ENCODE measurements around the gene PECR. TPM values are rescaled to one million over a fixed set of nuclear protein-coding genes. Genes with fewer than 3 reads are reported as not detected.

Gene PECR
- total RNA-seq, 1 experiment from 2014 or later, result 26.0 TPM

GRCh38 chr2:216072473-216072872 lies 9.1 kb downstream of the PECR start:
- TF ChIP-seq EZH2phosphoT487 (IDR thresholded peaks at IDR 0.05; ENCODE audit: borderline replicate concordance, low read length) (no peak), EZH2 (IDR thresholded peaks at IDR 0.05; ENCODE audit: low read length, unreplicated experiment) (no peak), CTCF (conservative IDR thresholded peaks at IDR 0.05; ENCODE audit: low read depth, low read length) (no peak)
- Histone ChIP-seq H3K4me1 (ENCODE audit: insufficient read depth, low read length) (no peaks in the 10 kb centered on the region), H3K4me2 (ENCODE audit: low read length) (no peak overlapping the region), H3K9me3 (ENCODE audit: low read length) (no peaks in the 10 kb centered on the region), H3K79me2 (ENCODE audit: low read length) (no peaks in the 10 kb centered on the region), H3K36me3 (ENCODE audit: low read depth, low read length) (no peaks in the 10 kb centered on the region), H3F3A (ENCODE audit: low read length, unreplicated experiment) (no peaks in the 10 kb centered on the region), H4K20me1 (ENCODE audit: low read length) (no peaks in the 10 kb centered on the region), H3K27ac (ENCODE audit: low read length) (no peak overlapping the region), H3K4me3 (ENCODE audit: low read length) (no peak overlapping the region), H2AFZ (ENCODE audit: low read length) (no peak overlapping the region), H3K27me3 (ENCODE audit: low read length) (no peaks in the 10 kb centered on the region), H3K9me2 (replicated peaks; ENCODE audit: low read length) (no peaks in the 10 kb centered on the region), H3K9ac (ENCODE audit: low read length) (no peak overlapping the region)
- POLR2A ChIA-PET (ENCODE audit: unreplicated experiment), result no interaction called here
- BruUV-seq (replicated peaks), result no TSS peak
- no peak for DNase-seq
- CTCF ChIA-PET, result no interaction called here
- ATAC-seq, result no peak
- intact Hi-C loops (cut with micrococcal nuclease), result no loop called here

DNA sequence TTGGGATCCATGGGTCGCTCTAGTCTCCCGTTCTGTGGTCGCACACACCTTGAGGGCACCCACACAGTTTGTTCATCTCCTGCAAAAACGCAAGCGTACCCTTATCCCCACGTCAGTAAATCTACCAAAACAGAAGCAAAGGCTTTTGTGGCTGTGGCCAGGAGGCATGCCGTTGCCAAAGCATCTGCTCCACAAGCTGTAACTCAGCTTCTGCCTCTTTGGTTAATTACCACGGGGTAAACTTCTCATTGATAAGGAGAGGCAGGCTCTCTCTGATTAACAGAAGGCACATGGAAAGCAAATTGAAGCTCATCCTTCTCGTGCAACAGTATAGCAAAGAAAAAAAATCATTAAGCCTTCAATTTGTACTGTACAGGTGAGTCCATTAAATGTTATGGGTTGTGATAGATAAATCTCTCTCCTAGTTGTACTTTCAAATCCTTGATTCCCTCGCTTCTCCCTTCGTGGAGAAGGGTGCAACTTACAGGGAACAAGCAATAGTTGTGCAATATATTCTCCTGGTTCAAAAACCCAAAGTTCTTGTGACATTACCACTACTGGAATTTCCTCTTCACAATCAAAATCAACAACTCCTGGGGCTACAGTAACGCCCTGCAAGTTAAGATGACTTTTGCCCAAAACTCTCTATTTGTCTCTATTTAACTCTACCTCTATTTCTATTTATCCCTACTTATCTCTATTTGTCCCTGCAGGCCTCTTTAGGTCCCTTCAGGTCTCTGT lies 10.3 kb downstream of the PECR start:
- H3K4me2 ChIP-seq (ENCODE audit: low read length), result no peak overlapping the region
- H3K4me3 ChIP-seq (ENCODE audit: low read length), result no peak overlapping the region
- ATAC-seq (no peak), DNase-seq (no peak)
- CTCF ChIA-PET, result no interaction called here
- no peaks in the 10 kb centered on the region for H3K79me2 ChIP-seq (ENCODE audit: low read length)
- H3K9ac ChIP-seq (ENCODE audit: low read length), result no peak overlapping the region
- no peaks in the 10 kb centered on the region for H3K4me1 ChIP-seq (ENCODE audit: insufficient read depth, low read length)
- H3K36me3 ChIP-seq (ENCODE audit: low read depth, low read length), result no peaks in the 10 kb centered on the region
- intact Hi-C loops (cut with micrococcal nuclease), result no loop called here
- TF ChIP-seq EZH2phosphoT487 (IDR thresholded peaks at IDR 0.05; ENCODE audit: borderline replicate concordance, low read length), result no peak
- TF ChIP-seq CTCF (conservative IDR thresholded peaks at IDR 0.05; ENCODE audit: low read depth, low read length), result no peak
- TF ChIP-seq EZH2 (IDR thresholded peaks at IDR 0.05; ENCODE audit: low read length, unreplicated experiment), result no peak
- H4K20me1 ChIP-seq (ENCODE audit: low read length), result no peaks in the 10 kb centered on the region
- no peaks in the 10 kb centered on the region for H3K9me3 ChIP-seq (ENCODE audit: low read length)
- no peaks in the 10 kb centered on the region for H3F3A ChIP-seq (ENCODE audit: low read length, unreplicated experiment)
- H3K9me2 ChIP-seq (replicated peaks; ENCODE audit: low read length), result no peaks in the 10 kb centered on the region
- POLR2A ChIA-PET (ENCODE audit: unreplicated experiment), result no interaction called here
- no peak overlapping the region for H3K27ac ChIP-seq (ENCODE audit: low read length)
- H3K27me3 ChIP-seq (ENCODE audit: low read length), result no peaks in the 10 kb centered on the region
- no peak overlapping the region for H2AFZ ChIP-seq (ENCODE audit: low read length)
- BruUV-seq (replicated peaks), result no TSS peak

- POLR2A ChIA-PET (ENCODE audit: unreplicated experiment), result no interaction called here
- intact Hi-C loops (cut with micrococcal nuclease), result no loop called here
Observed at GRCh38 chr2:216070195-216070594, 11.4 kb downstream of the PECR start.

More at GRCh38 chr2:216070195-216070594, 11.4 kb downstream of the PECR start:
- DNase-seq (no peak), ATAC-seq (no peak)
- Histone ChIP-seq H3F3A (ENCODE audit: low read length, unreplicated experiment) (no peaks in the 10 kb centered on the region), H3K27me3 (ENCODE audit: low read length) (no peaks in the 10 kb centered on the region), H3K9me2 (replicated peaks; ENCODE audit: low read length) (no peaks in the 10 kb centered on the region), H2AFZ (ENCODE audit: low read length) (no peak overlapping the region), H3K4me1 (ENCODE audit: insufficient read depth, low read length) (no peaks in the 10 kb centered on the region), H3K4me3 (ENCODE audit: low read length) (no peak overlapping the region), H3K9me3 (ENCODE audit: low read length) (no peaks in the 10 kb centered on the region), H3K79me2 (ENCODE audit: low read length) (no peaks in the 10 kb centered on the region), H3K4me2 (ENCODE audit: low read length) (no peak overlapping the region), H4K20me1 (ENCODE audit: low read length) (no peaks in the 10 kb centered on the region), H3K36me3 (ENCODE audit: low read depth, low read length) (no peaks in the 10 kb centered on the region), H3K27ac (ENCODE audit: low read length) (no peak overlapping the region), H3K9ac (ENCODE audit: low read length) (no peak overlapping the region)
- TF ChIP-seq EZH2phosphoT487 (IDR thresholded peaks at IDR 0.05; ENCODE audit: borderline replicate concordance, low read length) (no peak), CTCF (conservative IDR thresholded peaks at IDR 0.05; ENCODE audit: low read depth, low read length) (no peak), EZH2 (IDR thresholded peaks at IDR 0.05; ENCODE audit: low read length, unreplicated experiment) (no peak)
- CTCF ChIA-PET, result no interaction called here
- BruUV-seq (replicated peaks), result no TSS peak
